ENCODE data around the gene PRKCH. TPM values are rescaled to one million over a fixed set of nuclear protein-coding genes. Genes with fewer than 3 reads are reported as not detected.

The PRKCH gene
- total and polyA plus RNA-seq, 2 donors (not counting 3 experiments of a cell fraction or from before 2014, with no cell fraction given): 97.7 to 103 TPM

DNA sequence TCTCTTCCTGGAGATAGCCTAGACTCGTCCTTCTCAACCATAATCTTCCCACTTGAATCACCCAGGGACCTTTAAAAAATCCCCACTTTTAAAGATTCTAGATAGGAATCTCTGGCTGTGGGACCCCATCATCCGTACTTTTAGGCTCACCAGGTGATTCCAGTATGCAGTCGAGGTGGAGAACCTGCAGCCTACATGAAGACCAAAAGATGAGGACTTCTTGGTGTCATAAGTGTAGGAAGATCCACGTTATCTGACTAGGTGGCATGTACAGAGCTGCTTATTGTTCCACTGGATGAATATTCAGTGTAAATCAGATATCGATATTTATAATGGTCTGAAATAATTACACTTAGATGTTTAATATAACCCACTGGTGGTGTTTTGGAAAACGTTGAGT is 2.6 kb downstream of the PRKCH start:
- Histone ChIP-seq H3K79me2 (ENCODE audit: control insufficient read depth, insufficient read depth, low read length) (peaks cover 69% of the 10 kb centered on the region), H3K9me1 (replicated peaks; ENCODE audit: control insufficient read depth, extremely low read depth, insufficient read depth, low read length) (no peaks in the 10 kb centered on the region), H3K9ac (replicated peaks; ENCODE audit: extremely low read depth, insufficient read depth, low read length) (peak overlapping the region; percentile 83), H3K4me3 (replicated peaks in 1 of 3; ENCODE audit: insufficient read depth in 1 of 3, low read depth in 1 of 3, low read length in 3 of 3) (peak overlapping the region; percentile 55 to 90 (median 68)), H3K36me3 (ENCODE audit: control insufficient read depth in 2 of 2, extremely low read depth in 1 of 2, insufficient read depth in 2 of 2, low read length in 2 of 2) (no peaks in the 10 kb centered on the region), H3K4me2 (ENCODE audit: insufficient read depth, low read length) (peak overlapping the region; percentile 90), H3K9me3 (replicated peaks; ENCODE audit: control insufficient read depth, insufficient read depth, low read length) (no peaks in the 10 kb centered on the region), H3K27ac (ENCODE audit: insufficient read depth, low read depth, low read length) (peak overlapping the region; percentile 66), H3K4me1 (ENCODE audit: control insufficient read depth, extremely low read depth, insufficient read depth, low read length) (peaks cover 40% of the 10 kb centered on the region), H2AFZ (ENCODE audit: low read depth, low read length) (no peak overlapping the region), H3K27me3 (ENCODE audit: control insufficient read depth in 2 of 2, insufficient read depth in 2 of 2, low read length in 2 of 2) (no peaks in the 10 kb centered on the region), H4K20me1 (replicated peaks; ENCODE audit: control insufficient read depth, extremely low read depth, insufficient read depth, low read length) (peaks cover 2% of the 10 kb centered on the region)
- POLR2A ChIA-PET: no interaction called here
- TF ChIP-seq MYC (IDR thresholded peaks at IDR 0.05; ENCODE audit: low read depth, low read length) (no peak), POLR2A (IDR thresholded peaks at IDR 0.05; ENCODE audit: low read depth, low read length) (no peak), GATA2 (IDR thresholded peaks at IDR 0.05; ENCODE audit: insufficient read depth, insufficient read length, low read depth, low read length) (no peak), JUN (IDR thresholded peaks at IDR 0.05; ENCODE audit: borderline replicate concordance, insufficient read depth, insufficient read length, low read depth) (no peak), EZH2 (IDR thresholded peaks at IDR 0.05; ENCODE audit: borderline replicate concordance, low read depth, low read length, severe bottlenecking) (no peak), FOS (IDR thresholded peaks at IDR 0.05; ENCODE audit: borderline replicate concordance, insufficient read depth, low read length) (no peak), POLR2AphosphoS5 (IDR thresholded peaks at IDR 0.05; ENCODE audit: insufficient read depth, low read depth, low read length) (no peak)
- TF ChIP-seq, protein P1, sequence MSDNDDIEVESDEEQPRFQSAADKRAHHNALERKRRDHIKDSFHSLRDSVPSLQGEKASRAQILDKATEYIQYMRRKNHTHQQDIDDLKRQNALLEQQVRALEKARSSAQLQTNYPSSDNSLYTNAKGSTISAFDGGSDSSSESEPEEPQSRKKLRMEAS (IDR thresholded peaks at IDR 0.05; ENCODE audit: insufficient read depth, insufficient read length): no peak
- TF ChIP-seq, protein P2, sequence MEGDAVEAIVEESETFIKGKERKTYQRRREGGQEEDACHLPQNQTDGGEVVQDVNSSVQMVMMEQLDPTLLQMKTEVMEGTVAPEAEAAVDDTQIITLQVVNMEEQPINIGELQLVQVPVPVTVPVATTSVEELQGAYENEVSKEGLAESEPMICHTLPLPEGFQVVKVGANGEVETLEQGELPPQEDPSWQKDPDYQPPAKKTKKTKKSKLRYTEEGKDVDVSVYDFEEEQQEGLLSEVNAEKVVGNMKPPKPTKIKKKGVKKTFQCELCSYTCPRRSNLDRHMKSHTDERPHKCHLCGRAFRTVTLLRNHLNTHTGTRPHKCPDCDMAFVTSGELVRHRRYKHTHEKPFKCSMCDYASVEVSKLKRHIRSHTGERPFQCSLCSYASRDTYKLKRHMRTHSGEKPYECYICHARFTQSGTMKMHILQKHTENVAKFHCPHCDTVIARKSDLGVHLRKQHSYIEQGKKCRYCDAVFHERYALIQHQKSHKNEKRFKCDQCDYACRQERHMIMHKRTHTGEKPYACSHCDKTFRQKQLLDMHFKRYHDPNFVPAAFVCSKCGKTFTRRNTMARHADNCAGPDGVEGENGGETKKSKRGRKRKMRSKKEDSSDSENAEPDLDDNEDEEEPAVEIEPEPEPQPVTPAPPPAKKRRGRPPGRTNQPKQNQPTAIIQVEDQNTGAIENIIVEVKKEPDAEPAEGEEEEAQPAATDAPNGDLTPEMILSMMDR (IDR thresholded peaks at IDR 0.05; ENCODE audit: extremely low read depth in 1 of 2, insufficient read depth in 1 of 2, low read depth in 1 of 2, low read length in 2 of 2): no peak
- no peak for DNase-seq (ENCODE audit: low read depth, low spot score)
- intact Hi-C loops (cut with micrococcal nuclease): no loop called here
- no TSS peak for BruUV-seq (replicated peaks)
- CTCF ChIA-PET: interaction anchor here (0.7 to 4.2 kb wide), 6 partner anchors 16 to 514 kb away, joined by 3 to 23 read pairs (median 4); no protein-coding TSS in a partner anchor
- no peak for FAIRE-seq
- dilution Hi-C loops (cut with MboI; ENCODE audit: extremely low pct_ligation_motif_present, low sequenced_read_pairs): no loop called here
